PFSK-1 (cell line): ENCODE results near the gene MYO16.

Experiments
- FOXP2 ChIP-seq: optimal IDR thresholded peaks from 2 replicates; pipeline ENCODE3; 2011; ENCODE audit warnings: borderline replicate concordance, control low read depth, inconsistent platforms; ENCODE audit not compliant: insufficient read depth; ENCODE audit errors: extremely low read length, extremely low read depth
- POLR2AphosphoS5 ChIP-seq: IDR thresholded peaks from 2 replicates; pipeline ENCODE4 v1.6.1; 2012; ENCODE audit warnings: low read depth, mild to moderate bottlenecking, control low read depth, low read length, moderate library complexity
- REST ChIP-seq, 2 experiments: IDR thresholded peaks; 2 replicates each; pipeline versions ENCODE4 v1.6.1 to v1.8.0; 2011 to 2012; ENCODE audit warnings: low read depth in 2 of 2, low read length in 2 of 2, control low read depth in 1 of 2, inconsistent platforms in 1 of 2, mild to moderate bottlenecking in 1 of 2, moderate library complexity in 1 of 2; ENCODE audit not compliant: insufficient read depth in 1 of 2
- SIN3A ChIP-seq: IDR thresholded peaks from 2 replicates; pipeline ENCODE4 v1.6.1; 2012; ENCODE audit warnings: mild to moderate bottlenecking, low read length, moderate library complexity, borderline replicate concordance; ENCODE audit not compliant: insufficient read depth
- TAF1 ChIP-seq: IDR thresholded peaks from 2 replicates; pipeline ENCODE4 v1.6.1; 2012; ENCODE audit warnings: low read length, control low read depth, borderline replicate concordance; ENCODE audit not compliant: insufficient read depth

MYO16 gene

GRCh38 chr13:108860418-108860817 lies 231.0 kb downstream of the MYO16 start:
- TF ChIP-seq TAF1 (no peak), FOXP2 (no peak), POLR2AphosphoS5 (no peak), SIN3A (no peak), REST (IDR thresholded peaks at IDR 0.05; ENCODE audit: insufficient read depth in 1 of 2, low read depth in 2 of 2, low read length in 2 of 2) (no peak)

- TF ChIP-seq FOXP2 (no peak), POLR2AphosphoS5 (no peak), SIN3A (no peak), TAF1 (no peak), REST (IDR thresholded peaks at IDR 0.05; ENCODE audit: insufficient read depth in 1 of 2, low read depth in 2 of 2, low read length in 2 of 2) (no peak)
Observed at GRCh38 chr13:108877300-108877699, 247.9 kb downstream of the MYO16 start.

- TF ChIP-seq FOXP2, result no peak
- TF ChIP-seq REST (IDR thresholded peaks at IDR 0.05; ENCODE audit: insufficient read depth in 1 of 2, low read depth in 2 of 2, low read length in 2 of 2), result no peak
- no peak for TF ChIP-seq POLR2AphosphoS5
- no peak for TF ChIP-seq TAF1
Observed at GRCh38 chr13:108878732-108879131, 249.3 kb downstream of the MYO16 start.

GRCh38 chr13:108889324-108889984 lies 260.0 kb downstream of the MYO16 start:
- TF ChIP-seq POLR2AphosphoS5, result no peak
- TF ChIP-seq FOXP2, result no peak
- no peak for TF ChIP-seq TAF1
- no peak for TF ChIP-seq SIN3A
- TF ChIP-seq REST (IDR thresholded peaks at IDR 0.05; ENCODE audit: insufficient read depth in 1 of 2, low read depth in 2 of 2, low read length in 2 of 2), result no peak
